HG02759 (cell line): ENCODE data around the gene AQP4.

ENCODE experiments used
- ATAC-seq: cut with Tn5 transposase; IDR thresholded peaks from one replicate; pipeline ENCODE4 v1.9.1; 2021; ENCODE audit warnings: mild to moderate bottlenecking, moderate library complexity; ENCODE audit not compliant: unreplicated experiment

AQP4 gene, protein sequence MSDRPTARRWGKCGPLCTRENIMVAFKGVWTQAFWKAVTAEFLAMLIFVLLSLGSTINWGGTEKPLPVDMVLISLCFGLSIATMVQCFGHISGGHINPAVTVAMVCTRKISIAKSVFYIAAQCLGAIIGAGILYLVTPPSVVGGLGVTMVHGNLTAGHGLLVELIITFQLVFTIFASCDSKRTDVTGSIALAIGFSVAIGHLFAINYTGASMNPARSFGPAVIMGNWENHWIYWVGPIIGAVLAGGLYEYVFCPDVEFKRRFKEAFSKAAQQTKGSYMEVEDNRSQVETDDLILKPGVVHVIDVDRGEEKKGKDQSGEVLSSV

DNA sequence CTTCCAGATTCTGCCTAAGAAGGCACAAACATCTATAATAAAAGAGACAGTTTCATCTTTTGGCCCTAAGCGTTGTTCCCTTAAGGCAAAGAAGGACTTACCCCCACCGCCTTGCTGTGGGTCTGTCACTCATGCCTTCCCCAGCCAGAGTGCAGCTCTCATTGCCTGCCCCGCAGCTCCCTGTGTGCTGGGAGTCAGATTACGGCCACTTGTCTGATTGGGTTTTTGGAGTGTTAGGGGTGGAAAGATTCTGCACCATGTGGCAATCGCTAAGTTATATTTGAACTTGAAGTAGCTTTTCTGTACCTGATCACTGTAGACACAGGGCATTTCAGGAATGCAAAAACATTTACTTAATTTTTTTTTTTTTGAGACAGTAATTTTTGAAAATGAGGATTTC lies at the start of gene AQP4:
Gene AQP4, minus strand, starts transcription at position 151 of the 400 bp plus-strand sequence. Its CDS starts 18 bp downstream, at position 133.
- ATAC-seq: no peak

DNA sequence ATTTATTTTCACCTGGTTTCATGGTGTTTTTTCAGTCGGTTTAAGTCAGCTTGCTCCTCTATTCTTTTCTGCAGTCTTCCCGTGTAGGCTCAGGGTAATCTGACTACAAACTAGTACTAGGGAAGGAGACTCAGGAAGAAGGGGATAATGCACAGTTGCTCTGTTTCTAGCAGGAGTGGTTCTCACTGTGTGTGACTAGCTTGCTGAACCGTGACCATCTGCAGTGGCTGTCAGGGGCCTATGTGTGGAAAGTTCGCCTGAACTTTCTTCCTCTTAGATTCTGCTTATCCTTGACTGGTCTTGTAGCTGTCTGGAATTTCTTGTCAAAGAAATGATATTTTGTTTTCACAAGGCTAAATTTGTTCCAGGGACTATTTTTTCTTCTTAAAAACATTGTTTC lies 46.3 kb upstream of the AQP4 start:
- no peak for ATAC-seq

DNA sequence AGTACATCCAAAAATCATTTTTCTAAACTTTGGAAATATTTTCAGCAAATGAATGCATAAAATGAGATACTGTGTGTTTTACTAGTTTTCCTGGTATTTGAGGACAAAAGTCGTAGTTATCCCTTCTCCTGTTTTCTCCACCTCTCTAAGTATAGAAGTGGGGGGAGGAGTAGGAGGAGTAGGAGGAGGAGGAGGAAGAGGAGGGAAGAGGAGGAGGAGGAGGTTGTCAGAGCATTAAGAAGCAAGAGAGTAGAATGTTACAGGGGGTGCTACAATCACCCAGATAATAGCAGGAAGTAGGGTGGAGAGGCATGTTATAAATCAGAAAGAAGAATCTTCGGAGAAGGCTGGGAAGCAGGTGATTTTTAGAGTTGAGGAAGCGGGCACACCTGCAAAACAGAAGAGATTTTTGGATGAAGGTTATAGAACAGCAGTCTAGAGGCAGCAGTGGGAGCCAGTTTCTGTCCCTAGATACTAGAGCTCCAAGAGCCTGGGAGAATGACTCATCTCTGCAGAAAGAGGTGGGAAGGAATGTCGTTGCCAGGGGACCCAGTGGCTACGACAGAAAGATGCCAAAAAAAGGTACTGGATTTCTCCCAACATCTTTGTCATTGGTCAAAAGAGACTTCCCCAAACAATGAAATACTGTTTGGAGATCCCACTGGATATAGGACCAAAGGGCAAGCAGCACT lies 44.2 kb upstream of the AQP4 start:
- ATAC-seq: no peak

DNA sequence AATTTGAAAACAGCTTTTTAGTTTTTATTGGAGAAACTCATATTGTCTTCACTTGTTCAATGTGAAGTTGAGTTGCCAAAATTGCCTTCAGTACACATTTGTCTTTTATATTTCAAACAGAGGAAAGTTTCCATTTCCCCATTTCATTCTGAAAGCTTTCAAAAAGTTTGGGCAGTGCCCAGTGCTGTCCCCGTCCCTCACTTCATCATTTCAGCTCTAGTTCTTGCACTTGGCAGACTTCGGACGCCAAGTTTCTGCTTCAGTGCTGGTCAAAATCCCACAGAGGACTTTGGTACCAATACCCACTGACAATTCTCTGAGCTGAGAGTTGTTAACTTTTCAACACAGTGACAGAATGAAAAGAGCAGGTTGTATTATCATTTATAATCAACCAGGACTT lies 43.4 kb upstream of the AQP4 start:
- ATAC-seq: no peak

DNA sequence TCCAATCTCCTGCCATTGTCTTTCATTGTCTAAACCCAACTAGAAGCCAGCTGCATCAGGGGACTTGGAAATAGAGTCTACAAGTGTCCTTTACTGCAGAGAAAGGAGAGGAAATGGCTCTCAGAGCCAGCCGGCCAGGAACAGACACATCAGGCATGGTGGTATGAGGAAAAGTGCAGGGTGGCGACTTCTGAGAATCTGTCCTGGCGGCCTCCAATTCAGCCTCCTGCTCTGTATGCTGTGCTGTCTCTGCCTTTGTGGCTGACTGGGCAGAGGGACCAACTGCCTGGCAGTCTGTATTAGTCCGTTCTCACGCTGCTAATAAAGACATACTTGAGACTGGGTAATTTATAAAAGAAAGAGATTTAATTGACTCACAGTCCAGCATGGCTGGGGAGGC lies 36.8 kb upstream of the AQP4 start:
- no peak for ATAC-seq

DNA sequence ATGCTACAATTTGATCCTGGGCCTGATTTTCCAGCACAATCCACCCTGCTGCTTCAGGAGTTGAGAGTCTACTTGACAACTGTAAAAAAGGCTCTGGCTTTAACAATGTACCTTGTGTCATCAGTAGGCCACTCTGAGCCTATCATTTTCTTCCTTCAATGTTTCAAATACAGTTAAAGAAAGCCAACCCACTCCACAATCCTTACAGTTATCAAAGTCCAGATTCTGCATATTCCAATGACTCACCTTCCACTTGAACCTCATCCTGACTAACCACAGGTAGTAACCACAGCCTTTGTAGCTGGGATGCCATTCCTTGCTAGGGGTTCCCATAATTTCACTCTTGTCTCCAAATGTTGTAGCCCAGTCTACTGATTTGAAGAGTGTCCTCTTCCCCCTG lies 35.5 kb upstream of the AQP4 start:
- no peak for ATAC-seq

DNA sequence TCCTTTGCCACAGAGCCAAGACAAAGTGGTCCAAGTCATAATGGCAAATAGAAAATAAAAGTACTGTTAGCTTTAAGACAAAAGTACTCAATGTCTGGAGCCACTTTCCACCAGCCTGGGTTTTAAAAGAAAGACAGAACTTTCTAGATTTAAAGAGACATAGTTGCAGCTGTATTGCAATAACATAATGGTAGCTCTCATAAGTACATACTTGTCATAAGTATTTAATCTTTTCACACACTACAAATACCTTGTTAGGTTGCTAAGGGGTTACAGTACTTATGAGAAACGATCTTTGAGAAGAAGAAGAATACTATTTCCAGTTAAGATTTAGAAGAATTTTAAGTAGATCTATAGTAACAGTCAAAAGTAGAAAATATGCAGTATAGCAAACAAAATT lies 28.9 kb upstream of the AQP4 start:
- ATAC-seq: no peak

DNA sequence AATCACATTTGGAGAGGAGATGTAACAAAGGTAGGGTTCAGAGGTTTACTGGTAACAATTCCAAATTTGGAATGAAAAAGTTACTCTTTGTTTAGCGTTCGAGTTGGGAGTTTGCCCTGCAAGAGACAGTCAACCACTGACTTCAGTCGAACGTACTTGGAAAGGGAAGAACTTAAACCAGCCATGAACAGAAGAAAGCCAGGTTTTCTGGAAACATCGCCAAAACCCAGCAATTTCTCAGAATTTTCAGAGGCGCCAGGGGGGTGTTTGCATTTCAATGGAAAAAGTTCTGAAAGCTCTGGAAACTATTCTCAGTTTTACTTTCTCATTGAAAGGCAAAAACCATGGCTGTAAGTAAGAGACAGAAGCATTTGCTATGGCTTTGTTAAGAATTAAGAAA lies 28.5 kb upstream of the AQP4 start:
- no peak for ATAC-seq

DNA sequence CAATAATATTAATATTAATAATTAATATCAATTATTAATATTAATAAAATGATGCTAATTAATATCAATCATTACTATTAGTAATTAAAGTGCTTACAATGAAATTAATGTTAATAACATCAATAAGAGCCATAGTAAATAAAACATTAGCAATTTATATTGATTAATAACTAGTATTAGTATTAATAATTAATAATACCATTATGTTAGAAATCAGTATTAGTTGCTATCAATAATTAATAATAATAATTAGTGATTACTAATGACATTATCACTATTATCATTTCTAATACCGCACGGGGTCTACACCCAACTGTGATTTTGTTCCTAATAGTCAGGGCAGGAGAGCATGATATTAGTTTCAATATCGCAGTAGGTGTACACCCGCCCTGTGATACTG lies 22.8 kb upstream of the AQP4 start:
- ATAC-seq: no peak

DNA sequence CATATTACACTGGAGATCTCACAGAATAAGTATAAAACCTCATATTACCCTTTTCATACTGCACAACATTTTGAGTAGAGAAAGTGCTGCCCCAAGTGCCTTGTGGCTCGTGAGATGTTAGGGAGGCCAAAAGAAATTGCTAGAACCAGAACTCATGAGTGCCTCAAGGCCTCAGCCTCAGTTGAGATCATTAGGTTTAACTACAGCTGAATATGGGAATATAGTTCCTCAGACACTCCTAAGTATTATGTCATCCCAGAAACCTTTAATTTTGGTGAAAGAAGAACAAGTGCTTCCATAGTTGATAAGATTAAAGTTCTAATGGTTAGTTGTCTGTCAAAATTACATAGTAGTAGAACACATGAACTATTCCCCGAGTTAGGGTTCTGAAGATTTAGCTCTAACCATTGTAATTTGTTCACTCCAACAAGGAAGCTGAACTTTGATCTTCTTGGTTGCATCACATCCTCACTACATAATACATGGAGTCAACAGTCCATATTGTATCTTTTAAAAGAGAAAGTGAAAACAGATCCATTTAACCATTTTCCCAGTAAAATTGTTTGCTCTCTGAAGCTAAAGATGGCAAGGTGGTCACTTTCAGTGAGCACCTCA lies 9.6 kb upstream of the AQP4 start:
- no peak for ATAC-seq

DNA sequence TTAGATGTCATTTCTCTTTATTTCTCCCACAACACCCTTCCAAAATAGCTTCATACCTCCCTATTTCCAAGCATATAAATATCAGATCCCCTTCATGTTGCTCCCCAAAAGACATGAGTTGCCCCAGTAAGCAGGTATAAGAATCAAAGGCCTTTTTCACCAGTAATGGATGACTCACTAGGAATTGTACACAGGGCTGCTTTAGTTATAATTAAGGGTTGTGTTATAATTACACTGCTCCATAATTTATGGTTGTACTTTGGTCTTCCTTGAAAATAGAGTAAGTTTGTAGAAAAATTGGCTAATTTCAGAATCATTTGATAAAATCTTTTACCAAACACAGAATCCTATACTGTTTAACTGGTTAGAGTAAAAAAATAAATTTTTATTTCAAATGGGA lies 8.8 kb upstream of the AQP4 start:
- no peak for ATAC-seq

DNA sequence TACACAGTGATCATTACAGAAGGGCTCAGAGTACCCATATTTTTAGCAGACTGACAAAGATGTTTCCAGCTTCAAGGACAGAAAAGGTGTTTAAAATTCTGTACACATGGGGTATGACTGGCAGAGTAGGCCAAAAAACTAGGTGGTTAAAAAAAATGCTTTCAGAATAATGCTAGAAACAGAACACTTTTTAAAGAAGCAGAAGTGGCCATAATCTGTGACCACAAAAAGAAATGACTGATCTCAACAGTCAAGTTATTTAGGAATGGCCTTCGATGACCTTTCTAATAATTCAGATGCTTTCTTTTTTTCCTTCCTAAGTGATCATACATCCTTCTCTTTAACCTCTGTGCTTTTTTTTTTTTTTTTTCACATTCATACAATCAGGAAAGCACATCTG lies 4.1 kb upstream of the AQP4 start:
- ATAC-seq: no peak

DNA sequence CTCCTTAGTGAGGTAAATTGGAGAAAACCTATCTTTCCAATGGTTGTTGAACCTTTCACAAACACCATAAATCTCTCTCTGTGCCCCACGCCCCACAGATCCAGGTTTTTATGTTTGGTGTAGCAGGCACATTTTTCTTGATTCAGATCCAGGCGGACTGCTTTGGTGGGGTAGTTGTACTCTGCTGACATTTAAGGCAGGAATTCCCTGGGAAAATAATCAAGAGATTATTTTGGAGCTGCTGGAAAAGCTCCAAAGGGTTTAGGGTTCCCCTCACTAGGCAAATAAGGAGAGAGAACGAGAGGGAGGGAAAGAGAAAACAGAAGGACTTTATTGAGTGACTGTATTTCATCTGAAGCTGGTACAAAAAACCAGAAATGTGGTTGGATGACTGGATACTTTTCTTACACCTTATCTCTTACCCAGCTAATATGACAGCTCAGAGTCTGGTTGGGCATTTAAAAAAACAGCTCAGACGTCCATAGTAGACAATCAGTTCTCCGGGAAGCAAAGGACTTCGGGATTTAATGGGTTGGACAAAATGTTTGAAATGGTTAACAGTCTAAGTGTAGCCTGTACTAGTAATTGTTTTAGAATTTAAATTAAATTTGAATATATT lies 3.6 kb upstream of the AQP4 start:
- no peak for ATAC-seq

DNA sequence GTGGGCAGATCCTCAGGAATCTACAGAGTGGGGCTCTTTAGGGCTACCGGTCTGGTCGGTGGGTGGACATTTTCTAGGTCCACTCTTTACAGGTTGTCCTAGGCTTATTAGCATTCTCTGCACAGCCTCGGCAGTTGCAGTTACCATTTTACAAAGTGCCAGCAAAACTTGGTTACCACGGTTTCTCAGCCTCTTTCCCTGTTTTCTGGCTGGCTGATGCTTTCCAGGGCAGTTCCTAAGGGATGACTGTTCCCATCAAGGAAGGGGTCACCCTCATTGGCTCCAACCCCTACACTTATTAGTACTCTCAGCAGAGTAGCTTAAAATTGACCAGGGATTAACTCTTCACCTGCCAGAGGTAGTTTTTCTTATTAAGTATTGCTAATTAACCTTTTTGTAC lies 2.0 kb upstream of the AQP4 start:
- no peak for ATAC-seq

DNA sequence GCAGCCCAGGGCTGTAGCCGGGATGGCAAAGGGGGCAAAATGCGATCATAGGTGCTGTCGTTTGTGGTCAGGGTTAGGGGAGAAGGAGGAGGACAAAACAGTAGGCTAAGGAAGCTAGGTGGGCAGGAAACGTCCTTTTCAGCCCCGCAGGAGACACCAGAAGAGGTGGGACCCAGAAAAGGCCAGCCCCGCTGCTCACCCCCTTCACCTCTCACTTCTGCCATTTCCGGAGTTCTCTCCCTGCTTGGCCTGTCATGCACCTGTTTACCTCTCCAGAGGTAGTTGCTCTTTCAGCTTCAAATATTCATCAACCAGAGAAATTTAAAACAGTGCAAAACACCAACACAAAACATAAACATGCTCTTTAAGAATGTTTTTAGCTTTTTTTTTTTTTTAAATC lies 849 bp downstream of the AQP4 start:
- ATAC-seq: no peak

DNA sequence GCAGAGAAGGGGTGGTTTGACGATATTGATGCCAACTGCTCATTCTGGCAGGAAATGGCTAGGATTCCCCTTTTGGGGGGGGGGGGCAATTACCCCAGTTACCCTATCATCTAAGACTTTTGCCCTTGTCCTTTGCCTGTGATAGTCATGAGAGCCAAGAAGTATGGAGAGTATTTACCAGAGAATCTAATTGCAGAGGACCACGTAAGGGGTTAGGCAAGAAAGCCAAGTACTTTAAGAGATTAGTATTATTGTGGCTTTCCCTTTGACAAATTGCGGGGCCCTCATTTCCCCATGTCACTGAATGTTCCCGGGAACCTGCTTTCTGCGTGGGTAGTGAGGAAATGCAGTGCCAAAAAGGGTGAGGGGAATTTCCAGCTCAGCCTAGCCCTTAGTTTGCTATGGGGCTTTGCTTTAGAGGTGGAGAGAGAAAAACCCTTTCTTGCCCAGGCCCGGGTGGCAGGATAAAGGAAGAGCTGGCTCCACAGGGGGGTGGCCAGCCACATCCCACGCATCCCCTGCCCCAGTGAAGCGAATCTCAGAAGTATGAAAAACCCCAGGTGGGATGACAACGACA lies 1.5 kb downstream of the AQP4 start:
- no peak for ATAC-seq

DNA sequence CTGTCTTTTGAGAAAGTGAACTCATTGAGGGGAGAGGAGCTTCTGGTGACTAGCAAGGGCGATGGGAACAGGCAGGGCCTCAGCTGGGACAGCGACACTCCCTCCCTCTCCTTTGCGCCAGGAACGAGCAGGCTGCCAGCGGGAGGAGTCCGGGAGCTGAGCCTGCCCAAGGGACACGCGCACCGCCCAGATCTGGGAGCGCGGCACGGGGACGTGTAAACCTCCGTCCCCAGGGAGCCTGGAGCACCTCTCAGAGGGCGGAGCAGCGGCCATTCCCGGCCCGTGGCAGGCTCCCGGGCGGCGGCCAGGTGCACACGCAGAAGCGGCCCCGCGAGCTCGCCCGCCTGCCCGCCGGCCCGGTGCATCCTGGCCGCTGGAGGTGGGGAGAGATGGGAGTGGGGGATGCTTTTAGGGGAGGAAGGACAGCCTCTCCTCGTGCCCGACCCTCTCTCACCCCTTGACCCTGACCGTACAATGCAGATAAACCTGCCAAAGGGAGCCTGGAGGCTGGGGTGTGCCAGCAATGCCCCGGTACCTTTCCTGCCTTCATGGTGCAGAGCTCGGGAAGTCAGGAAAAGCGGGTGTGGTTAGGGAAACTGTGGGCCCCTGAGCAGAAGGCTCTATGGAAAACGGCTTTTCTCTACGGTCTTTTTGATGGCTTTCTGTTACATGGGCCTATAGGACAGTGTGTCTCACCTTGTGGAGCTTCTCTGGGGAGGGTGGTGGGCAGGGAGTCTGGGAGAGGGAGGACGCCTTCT lies 2.2 kb downstream of the AQP4 start:
- ATAC-seq: no peak

DNA sequence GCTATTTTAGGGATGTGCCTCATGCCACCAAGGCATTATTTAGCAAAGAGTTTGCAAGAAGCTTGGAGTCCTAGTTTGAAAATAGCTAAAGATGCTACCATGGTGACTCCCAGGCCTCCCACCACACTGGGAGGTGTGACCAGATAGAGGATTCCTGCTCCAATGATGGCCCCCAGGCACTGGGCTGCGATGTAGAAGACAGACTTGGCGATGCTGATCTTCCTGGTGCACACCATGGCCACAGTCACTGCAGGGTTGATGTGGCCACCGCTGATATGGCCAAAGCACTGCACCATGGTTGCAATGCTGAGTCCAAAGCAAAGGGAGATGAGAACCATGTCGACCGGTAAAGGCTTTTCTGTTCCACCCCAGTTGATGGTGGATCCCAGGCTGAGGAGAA lies 3.4 kb downstream of the AQP4 start:
- no peak for ATAC-seq

DNA sequence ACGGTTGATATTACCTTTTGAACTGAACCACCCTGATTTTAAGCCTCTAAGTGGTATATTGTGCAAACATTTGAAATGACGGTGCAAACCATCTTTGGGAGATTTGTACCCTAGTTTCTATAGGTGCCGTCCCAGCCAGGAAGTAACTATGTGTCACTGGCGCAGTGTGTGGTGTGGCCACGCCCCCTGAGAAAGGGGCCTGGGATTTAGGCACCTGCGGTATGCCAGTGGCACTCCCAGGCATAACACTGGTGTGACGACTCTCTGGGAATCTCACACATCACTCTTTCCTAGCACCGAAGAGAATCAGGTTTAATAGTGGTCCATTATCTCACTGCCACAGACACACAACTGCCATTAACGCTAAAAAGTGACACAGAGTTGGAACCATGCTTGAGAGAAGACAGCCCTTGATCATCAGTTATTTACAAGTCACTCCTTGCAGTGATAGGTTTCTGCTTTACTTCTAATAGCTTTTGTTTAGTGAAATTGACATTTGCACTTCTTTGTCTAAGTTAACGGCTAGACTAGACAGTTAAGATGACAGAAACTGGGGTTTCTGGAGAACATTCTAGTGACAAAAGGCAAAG lies 11.1 kb downstream of the AQP4 start:
- ATAC-seq: no peak

DNA sequence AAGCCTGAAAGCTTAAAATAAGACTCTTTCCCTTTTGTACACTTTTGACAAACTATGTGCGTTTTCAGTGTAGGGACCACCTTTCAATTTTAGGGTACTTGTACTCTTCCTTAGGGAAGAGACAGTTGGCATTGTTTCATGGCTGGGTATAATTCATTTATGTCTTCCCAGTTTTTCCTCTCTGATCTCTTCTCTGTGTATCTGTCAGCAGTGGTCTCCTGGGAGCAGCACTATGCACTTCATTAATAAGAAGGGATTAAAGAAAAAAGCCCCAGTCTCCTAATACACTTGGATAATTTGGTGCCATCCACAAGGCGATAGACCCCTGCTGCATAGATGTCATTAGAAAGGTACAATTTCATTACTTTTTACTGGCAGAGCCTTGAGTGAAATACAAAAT lies 12.1 kb downstream of the AQP4 start:
- ATAC-seq: no peak
